Erythroblast (primary cell): Measurements from ENCODE around the gene MAP7.

Source experiments
- GATA1 ChIP-seq: IDR thresholded peaks from 2 replicates; pipeline ENCODE4 v1.6.1; 2011; ENCODE audit warnings: low read depth, mild to moderate bottlenecking, control low read depth, low read length, moderate library complexity
- POLR2A ChIP-seq: IDR thresholded peaks from 2 replicates; pipeline ENCODE4 v1.6.1; 2011; ENCODE audit warnings: mild to moderate bottlenecking, low read length

DNA sequence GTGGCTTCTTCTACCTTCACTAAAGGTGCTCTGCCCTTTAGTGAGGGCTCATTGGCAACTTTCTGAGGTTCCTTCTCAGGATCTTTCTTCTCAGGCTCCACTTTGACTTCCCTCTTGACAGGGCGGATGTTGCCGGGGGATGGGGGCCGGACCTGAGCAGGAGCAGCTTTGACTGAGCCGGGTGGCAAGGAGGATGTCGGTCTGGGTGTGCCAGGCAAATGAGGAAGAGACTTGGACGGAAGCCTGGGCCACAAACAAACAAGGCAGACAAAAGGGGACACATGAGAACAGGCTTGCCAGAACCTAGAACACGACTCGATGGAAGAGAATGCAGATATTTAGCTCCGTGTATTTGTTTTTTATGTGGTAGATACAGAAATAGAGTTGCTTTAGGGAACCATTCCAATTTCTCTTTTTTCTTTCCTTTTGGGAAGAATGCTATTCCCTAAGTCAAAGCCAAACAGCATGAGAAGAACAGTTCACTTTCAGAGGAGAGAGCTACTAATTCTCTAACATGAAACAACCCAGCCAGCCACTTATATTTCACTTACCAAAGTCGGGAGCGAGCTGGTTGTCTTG, 184.4 kb downstream of the MAP7 start:
- TF ChIP-seq POLR2A (no peak), GATA1 (no peak)
